GM18870 (cell line): ENCODE data around the gene GIGYF1.
"Not testable (repeated sequence)": the region's sequence is repeated elsewhere in the genome, so short reads cannot be mapped to it uniquely, and the experiment has no call there.

Experiments
- ATAC-seq: cut with Tn5 transposase; IDR thresholded peaks from one replicate; pipeline ENCODE4 v1.9.1; 2021; ENCODE audit warnings: moderate library complexity; ENCODE audit not compliant: unreplicated experiment

GIGYF1 gene

DNA sequence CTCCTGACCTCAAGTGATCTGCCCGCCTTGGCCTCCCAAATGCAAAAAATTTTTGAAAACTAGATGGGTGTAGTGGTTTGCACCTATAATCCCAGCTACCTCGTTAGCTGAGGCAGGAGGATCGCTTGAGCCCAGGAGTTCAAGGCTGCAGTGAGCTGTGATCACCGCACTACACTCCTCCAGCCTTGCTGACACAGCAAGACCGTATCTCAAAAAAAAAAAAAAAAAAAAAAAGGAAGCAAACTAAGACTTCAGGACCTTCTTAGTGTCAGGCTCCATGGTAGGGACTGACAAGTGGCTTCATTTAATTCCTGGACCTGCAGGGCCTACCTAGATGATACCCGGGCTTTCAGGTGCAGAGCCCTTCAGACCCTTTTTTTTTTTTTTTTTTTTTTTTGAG is 14.3 kb upstream of the GIGYF1 start:
- ATAC-seq = no peak

DNA sequence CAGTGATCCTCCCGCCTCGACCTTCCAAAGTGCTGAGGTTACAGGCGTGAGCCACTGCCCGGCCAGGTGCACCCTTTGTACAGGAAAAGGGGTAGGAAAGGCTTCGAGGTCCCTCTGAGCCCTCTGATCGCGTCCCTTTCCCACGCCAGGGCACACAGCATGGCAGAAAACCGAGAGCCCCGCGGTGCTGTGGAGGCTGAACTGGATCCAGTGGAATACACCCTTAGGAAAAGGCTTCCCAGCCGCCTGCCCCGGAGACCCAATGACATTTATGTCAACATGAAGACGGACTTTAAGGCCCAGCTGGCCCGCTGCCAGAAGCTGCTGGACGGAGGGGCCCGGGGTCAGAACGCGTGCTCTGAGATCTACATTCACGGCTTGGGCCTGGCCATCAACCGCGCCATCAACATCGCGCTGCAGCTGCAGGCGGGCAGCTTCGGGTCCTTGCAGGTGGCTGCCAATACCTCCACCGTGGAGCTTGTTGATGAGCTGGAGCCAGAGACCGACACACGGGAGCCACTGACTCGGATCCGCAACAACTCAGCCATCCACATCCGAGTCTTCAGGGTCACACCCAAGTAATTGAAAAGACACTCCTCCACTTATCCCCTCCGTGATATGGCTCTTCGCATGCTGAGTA is 12.7 kb upstream of the GIGYF1 start:
- ATAC-seq = no peak

DNA sequence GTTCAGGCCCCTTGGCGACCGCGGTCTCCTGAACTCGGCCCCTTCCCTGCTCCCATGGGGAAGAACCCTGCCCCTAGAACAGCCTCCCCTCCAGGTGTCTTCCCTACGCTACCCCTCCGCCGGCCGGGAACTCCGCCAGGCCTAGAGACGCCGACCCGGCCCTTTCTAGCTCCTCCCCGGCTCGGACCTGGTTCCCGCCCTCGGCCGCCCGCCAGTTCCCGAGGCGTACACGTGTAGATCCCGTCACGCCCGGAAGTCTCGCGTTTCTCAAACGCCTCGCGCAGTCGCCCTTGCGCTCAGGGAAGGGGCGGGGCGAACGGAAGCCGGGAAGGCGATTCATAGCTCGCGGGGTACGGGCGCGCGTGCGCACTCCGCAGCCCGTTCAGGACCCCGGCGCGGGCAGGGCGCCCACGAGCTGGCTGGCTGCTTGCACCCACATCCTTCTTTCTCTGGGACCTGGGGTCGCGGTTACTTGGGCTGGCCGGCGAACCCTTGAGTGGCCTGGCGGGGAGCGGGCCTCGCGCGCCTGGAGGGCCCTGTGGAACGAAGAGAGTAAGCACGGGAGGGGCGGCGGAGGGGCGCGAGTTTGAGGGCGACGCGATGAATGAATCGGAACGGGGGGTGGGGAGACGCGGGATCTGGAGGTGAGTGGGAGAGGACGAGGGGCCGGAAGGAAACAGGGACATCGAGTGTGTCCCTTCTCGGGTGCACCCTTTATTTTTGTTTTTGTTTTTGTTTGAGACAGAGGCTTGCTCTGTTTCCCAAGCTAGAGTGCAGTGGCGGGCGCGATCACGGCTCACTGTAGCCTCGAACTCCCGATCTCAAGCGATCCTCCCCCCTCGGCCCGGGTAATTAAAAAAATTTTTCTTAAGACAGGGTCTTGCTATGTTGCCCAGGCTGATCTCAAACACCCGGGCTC is 12.0 kb upstream of the GIGYF1 start, which contains the start of gene POP7:
TSS of gene POP7 (plus strand) at position 369 of the 919 bp plus-strand sequence. CDS start 710 bp downstream, outside the sequence.
- peak; percentile 68 for ATAC-seq

DNA sequence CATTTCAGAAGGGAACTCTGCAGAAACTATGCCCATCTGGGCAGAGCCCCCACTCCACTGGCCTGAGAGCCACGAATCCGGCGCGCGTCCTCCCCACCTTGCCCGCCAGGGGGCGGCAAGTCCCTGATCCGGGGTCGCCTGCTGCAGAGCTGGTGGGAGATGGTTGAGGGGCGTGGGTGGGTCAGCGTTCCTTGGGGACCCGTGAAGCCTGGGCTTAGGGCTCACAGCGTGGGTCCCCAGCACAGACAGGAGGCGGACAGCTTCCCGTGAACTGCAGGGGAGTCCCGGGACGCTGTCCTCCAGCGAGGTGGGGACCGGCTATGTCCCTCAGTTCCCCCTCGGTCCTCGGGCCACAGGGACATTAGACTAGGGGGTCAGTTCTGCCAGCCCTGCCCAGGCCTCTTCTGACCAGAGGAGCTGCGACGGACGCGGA is 11.3 kb upstream of the GIGYF1 start:
- peak; percentile 63 for ATAC-seq

DNA sequence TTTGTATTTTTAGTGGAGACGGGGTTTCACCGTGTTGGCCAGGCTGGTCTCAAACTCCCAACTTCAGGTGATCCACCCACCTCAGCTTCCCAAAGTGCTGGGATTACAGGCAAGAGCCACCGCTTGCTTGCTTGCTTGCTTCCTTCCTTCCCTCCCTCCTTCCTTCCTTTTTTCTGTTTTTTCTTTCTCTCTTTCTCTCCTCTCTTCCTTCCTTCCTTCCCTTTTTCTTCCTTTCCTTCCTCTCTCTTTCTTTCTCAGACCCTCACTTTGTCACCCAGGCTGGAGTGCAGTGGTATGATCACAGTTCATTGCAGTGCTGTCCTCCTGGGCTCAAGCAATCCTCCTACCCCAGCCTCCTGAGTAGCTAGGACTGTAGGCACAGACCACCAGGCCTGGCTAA is 7.0 kb upstream of the GIGYF1 start:
- not testable (repeated sequence) for ATAC-seq

DNA sequence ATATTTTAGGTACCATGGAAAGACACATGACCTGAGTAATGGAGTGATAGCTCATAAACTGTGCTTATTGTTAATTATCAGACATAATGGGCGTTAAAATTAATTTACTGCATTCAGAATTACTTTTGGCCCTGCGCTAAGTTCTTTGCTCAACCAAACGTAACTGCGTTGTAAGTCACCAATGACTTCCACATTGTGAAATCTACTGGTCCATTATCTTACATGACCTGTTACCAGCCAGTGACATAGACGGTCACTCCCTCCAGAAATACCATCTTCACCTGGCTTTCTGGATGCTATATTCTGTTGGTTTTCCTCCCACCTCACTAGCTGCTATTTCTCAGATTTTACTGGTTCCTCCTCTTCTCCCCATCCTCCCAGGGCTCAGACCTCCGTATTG is 5.0 kb upstream of the GIGYF1 start:
- ATAC-seq = no peak

DNA sequence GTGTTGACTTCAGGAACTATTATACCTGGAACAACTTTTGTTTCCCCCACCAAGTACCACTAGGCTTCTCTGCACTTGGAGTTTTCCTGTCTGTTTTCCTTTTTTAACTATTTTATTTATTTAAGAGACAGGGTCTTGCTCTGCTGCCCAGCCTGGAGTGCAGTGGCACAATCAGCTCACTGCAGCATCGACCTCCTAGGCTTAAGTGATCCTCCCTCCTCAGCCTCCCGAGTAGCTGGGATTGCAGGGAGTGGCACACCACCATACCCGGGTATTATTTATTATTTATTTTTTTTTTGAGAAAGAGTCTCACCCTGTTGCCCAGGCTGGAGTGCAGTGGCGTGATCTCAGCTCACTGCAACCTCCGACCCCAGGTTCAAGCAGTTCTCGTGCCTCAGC is 2.1 kb upstream of the GIGYF1 start:
- ATAC-seq = no peak

DNA sequence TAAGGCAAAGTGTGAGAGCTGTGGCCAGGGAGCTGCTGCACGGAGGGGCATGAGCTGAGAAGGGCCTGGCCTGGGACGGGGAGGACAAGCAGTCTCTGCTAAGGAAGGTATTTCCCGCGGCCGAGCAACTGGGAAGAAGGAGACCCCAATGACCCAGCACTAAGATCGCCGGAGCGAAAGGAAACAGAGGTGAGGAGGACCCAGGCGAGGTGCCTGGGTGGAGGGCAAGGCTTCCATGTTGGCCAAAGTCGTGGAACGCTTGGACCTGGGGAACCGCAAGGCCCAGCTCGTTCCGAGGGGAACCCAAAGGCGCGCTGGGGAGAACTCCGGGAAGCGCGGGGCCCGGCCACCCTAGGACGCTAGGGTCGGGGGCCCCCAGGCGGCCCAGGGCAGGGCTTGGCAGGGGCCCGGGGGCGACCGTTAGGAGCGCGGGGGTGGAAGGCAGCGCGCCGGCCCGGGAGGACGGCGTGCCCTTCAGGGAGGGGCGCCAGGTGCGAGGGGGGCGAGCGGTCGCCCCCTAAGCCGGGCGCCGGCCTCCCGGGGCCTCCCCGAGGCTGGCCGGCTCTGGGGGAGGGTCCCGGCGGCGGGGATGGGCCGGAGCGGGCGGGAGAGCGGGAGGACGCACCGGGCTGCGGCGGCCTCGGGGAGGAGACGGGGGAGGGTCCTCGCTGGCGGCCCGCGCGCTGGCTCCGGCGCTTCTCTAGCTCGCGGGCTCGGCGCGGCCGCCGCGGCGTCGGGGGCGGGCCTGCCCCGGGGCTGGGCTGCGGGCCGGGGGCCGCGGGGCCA is 545 bp downstream of the GIGYF1 start:
- no peak for ATAC-seq

DNA sequence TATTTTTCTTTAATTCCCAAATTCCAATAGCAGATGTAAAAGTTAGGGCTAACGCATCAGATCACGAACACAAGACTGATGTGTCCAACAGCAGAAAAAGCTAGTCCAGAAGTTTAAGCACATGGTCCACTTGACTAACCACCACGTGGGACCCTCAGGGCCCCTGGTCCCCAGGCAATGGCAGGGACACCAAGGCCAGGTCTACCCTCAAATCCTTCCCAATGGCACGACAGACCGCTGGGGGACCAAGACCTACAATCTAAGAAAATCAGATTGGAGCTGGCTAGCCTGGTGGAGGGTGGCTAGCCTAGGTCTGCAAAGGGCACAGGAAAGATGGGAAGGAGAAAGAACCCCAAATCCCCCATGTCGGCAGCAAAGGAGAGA is 1.5 kb downstream of the GIGYF1 start:
- ATAC-seq = no peak

DNA sequence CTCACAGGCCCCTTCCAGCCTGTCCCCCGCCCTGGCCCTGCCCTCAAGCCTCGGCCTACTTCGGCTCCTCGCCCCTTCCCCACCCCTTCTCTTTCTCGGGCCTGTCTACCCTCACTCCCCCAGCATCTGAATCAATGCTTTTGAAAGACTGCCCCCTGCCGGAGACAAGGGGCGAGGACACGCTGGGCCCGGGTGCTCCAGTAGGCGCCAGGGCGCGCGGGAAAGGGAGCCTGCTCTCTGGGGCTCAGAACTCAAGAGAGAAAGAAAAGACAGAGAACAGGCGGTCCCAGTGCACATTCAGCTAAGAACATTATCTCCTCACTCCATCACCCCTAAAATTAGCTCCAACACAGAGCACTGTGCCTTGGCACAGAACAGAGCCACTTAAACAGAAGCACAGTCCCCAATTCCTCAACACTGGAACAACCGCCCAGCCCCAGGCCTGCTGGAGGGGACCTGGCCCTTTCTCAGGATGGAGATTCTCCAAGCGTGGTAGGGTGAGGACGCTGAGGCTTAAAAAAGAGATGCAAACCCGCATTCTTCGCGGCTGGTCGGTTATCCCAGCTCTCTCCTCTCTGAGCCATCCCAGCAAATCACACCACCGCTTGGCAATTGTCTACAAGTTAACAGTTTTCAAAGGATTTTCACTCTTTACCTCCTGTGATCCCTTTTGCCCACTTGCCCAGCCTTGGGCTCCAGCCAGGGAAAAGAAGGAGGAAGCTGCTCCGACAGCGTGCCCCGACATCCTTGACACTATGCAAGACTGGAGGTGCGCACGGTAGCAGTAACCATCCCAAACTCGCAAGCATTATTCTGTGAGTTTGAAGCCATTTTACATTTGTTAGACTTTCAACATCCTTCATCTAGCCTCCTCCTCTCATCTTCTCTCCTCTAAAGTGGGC is 2.1 kb downstream of the GIGYF1 start:
- ATAC-seq = no peak

DNA sequence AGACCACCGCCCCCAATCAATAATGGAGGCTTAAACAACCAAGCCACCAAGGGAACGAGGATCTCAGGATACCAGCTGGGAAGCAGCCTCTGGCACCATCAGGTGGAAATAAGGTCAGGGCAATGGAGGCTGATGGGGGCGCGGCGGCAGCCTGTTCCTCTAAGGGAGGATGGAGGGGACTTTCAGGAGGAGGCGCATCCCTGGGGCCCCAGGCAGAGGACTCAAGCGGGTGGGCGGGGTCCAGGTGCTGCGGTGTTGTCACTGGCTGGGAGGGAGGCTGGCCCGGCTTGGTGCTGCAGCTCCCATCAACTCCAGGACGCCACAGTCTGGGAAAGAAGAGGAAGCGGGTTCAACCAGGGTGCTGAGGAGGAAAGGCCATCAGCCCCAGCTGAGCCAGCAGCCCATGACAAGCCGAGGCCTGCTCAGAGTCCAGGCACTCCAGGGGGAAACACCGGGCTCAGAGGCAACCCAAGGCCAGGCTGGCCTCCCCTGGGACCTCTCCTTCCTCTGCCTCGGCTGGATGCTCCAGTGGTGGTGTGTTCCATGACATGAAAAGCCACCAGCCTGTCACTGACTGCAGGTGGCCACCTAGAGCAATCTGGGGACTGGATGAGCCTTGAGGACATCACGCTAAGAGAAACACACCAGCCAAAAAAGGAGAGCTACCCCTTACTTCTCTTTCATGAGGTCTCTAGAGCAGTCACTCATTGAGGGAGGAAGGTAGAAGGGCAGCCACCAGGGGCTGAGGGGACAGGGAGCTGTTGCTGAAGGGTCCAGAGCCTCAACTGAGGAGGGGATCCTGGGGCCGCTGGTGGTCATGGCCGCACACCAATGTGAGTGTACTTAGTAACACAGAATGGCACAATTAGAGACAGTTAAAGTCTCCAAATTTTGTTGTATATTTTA is 4.6 kb downstream of the GIGYF1 start:
- ATAC-seq = no peak

DNA sequence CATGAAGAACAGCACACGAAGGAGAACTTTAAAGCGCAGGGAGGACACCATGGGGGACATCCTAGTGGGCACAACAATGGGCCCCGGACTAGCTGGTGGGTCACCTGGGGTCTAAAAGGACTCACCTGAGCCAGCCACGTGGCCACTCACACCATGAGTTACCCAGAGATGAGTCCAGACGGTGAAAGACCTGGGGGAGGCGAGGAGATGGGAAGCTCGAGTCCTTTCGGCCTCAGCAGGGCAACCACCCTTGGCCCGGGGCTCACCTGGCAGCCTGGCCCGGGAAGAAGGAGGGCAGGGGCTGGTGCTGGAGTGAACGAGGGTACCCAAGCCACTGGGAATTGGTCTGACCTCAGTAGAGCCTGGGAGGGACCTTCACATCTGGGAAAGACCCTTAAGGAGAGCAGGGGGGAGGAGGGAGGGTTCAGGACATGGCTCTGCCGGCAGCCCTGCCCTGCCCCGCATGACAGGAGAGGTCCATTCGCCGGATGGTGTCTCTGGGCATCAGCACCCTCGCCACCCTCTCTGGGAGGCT is 5.7 kb downstream of the GIGYF1 start:
- ATAC-seq = no peak

DNA sequence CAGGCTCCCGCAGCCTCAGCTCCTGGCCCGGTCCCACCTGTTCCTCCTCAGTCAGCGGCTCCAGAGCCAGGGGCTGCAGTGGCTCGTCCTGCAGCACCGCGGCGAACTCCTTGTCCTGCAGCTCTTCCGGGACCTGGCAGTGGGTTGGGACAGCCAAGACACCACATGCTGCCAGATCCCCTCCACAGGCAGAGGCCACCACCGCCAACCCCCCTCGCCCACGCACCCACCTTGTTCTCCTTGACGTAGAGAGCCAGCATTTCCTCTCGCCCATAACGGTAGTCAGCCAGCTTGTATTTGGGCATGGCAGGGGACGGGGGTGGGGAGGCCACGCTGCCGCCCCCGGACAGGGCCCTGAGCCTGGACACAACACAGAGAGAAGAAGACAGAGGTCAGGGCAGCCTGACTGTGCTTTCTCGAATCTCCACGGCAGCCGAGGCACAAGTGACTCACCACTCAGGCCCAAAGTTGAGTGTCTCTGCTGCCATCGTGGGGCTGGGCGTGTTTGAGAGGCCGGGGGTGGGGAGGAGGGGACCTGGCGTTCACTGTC is 6.2 kb downstream of the GIGYF1 start:
- ATAC-seq = no peak

DNA sequence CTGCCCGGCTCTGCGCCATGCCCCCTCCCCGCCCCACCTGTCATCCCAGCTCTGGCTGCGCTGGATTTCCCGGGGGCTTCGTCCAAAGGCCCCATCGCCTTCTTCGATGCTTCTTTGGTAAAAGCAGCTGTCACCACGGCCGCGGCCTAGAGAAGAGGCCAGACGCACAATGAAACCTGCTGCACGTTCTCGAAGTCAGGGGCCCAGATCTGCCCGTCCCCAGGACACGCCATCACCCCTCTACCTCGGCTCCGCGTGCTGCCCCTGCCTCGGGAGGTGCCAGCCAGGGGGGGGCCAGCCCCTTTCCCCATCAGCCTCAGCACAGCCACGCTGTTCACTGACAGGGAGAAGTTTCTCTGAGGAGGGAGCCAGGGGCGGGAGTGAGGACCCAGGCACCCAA is 6.8 kb downstream of the GIGYF1 start:
- ATAC-seq = no peak

DNA sequence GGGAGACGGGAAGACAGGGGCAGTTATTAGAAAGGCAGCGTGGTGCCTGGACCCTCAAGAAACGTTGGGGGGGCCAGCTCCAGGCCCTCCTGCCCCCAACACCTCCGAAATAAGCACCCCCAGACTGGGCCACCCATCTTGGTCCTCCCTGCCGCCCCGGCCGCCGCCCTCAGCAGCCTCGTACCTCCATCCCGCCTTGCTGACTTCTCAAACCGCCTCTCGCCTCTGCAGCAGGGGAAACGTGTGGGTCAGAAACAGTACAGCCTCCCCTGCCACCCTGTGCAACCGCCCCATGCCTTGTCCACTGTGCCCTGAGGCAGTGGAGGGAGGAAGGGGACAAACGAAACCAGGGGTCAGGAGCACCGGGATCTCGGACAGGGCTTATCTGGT is 7.2 kb downstream of the GIGYF1 start:
- no peak for ATAC-seq

DNA sequence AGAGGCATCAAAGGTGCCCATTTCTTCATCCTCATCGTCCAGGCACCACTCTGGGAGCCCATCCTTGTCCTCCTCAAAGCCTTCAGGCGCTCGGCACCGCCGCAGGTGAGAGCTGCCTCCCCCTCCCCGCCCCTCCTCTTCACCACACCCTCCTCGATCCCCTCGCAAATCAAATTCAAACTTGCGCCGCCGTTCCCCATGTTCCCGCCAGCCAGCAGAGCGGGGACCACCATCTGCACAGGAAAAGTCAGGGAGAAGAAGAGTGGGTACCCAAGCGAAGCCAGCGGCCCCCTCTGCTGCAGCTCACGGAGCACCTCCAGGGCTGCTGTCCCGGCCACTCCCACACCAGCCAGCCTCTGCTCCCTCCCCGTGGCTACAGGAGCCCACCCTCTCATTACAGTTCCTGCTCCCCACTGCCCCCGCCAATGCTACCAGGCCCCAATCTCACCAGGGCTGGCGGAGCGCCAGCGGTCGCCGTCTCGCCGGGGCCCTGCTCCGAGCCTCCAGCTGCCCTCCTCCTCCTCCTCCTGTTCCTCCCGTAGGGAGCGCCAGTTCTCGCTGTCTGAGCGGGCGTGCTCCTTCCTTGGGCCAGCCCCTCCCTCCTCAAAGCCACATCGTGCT is 7.7 kb downstream of the GIGYF1 start:
- no peak for ATAC-seq

DNA sequence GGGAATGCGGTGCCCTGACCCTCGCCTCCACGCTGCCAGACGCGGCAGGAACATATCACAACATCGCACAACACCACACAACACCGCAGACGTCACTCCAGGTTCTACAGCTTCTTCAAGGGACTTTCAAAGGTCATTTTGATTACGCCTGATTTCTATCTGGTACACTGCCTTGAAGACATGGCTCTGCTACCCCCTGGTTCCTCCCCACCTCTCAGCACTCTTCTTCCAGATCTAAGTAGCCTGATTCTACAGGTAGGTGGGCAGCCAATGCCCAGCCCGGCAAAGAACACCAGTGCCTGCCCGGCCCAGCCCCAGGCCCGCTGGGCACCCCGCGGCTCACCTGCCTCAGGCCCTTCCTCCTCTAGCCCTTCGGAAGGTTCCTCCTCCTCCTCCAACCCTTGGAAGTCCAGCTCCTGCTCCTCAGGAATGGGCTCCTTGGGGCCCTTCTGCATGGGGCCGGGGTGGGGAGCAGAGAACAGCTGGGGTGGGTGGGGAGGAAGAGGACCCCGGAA is 8.4 kb downstream of the GIGYF1 start:
- no peak for ATAC-seq

DNA sequence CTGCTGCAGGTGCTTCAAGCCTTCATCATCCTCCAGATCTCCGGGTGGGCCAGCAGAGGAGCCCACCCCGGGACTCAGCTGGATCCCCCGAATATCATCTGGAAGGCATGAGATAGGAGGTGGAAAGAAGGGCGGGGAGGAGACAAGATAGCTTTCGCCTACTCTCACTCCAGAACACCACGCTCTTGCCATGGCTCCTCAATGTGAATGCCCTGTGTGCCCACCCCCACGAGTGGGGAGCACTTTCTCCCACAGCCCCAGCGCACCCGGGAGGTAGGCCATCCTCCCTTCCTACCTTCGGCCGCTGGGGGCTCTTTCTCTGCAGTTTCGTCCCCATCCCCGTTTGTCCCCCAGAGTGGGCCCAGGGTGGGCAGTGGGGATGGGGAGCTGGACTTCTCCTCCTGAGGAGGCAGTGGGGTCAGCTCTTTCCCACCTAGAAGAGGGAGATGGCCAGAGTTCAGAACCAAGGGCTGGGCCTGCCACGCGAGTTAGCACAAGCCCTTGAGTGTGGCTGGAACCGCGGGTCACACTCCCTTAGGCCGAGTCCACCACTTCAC is 8.9 kb downstream of the GIGYF1 start:
- ATAC-seq = no peak
